ENCODE data around the gene CDK11B.

DNA sequence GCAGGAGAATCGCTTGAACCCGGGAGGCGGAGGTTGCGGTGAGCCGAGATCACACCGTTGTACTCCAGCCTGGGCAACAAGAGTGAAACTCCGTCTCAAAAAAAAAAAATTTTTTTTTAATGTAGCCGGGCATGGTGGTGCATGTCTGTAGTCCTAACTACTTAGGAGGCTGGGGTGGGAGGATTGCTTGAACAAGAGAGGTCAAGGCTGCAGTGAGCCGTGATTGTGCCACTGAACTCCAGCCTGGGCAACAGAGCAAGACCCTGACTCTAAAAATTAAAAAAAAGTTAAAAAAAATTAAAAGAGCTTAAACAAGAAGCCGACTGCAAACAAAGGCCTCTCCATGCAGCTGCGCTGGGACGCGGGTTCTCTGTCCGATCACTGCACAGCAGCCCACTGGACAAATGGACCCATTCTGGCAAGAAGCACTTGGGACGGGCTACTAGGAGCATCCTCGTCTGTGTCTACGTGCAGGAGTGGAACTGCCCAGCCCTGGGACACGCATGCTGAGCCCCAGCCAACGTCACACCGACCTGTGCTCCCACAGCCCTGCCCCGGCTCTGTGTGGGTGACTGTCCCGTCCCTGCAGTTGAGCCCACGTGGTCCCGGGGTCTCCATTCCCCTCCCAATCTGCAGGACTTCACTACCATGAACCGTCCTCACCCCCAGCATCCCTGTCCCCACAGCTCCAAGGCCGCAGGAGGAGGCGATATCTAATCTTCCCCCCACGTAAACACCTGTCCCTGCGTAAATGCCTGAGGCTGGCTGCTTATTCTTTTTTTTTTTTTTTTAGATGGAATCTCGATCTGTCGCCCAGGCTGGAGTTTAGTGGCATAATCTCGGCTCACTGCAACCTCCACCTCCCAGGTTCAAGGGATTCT is 21.5 kb upstream of the CDK11B start:
- no peak for TF ChIP-seq CTCF (IDR thresholded peaks at IDR 0.05)
- TF ChIP-seq POLR2A (IDR thresholded peaks at IDR 0.05) = no peak

All from lower leg skin (tissue), 3 donors.